Fibroblast of the conjunctiva (primary cell): ENCODE data around the gene JDP2.

Source experiments
- DNase-seq: peaks from one replicate; pipeline ENCODE4 v3.0.0-alpha.2; 2010; ENCODE audit warnings: low read depth

The JDP2 gene

GRCh38 chr14:75437201-75438143, 9.7 kb downstream of the JDP2 start:
- no peak for DNase-seq

GRCh38 chr14:75438486-75439080, 10.8 kb downstream of the JDP2 start:
- DNase-seq: no peak

- DNase-seq: no peak
These were observed 12.2 kb downstream of the JDP2 start for GRCh38 chr14:75439989-75440388.

GRCh38 chr14:75440733-75441477, 13.1 kb downstream of the JDP2 start:
- peak; percentile 88 for DNase-seq

GRCh38 chr14:75441728-75442127, 13.9 kb downstream of the JDP2 start:
- DNase-seq: no peak

- no peak for DNase-seq
These were observed 14.3 kb downstream of the JDP2 start for GRCh38 chr14:75442166-75442565.

GRCh38 chr14:75442642-75443041, 14.8 kb downstream of the JDP2 start:
- DNase-seq: no peak

- DNase-seq: no peak
These were observed 15.6 kb downstream of the JDP2 start for GRCh38 chr14:75443203-75443969.

GRCh38 chr14:75445236-75445635, 17.4 kb downstream of the JDP2 start:
- no peak for DNase-seq

- no peak for DNase-seq
These were observed 18.1 kb downstream of the JDP2 start for GRCh38 chr14:75445963-75446362.

- no peak for DNase-seq
These were observed 18.6 kb downstream of the JDP2 start for GRCh38 chr14:75446447-75446846.

- DNase-seq: peak; percentile 39
These were observed 20.4 kb downstream of the JDP2 start for GRCh38 chr14:75448209-75448608.

- DNase-seq: no peak
These were observed 21.2 kb downstream of the JDP2 start for GRCh38 chr14:75449036-75449435.

- DNase-seq: no peak
These were observed 21.9 kb downstream of the JDP2 start for GRCh38 chr14:75449696-75450095.

GRCh38 chr14:75450381-75451276, 22.8 kb downstream of the JDP2 start:
- DNase-seq: no peak

GRCh38 chr14:75452324-75452723, 24.5 kb downstream of the JDP2 start:
- DNase-seq: no peak

GRCh38 chr14:75452900-75453816, 25.3 kb downstream of the JDP2 start:
- peak; percentile 88 for DNase-seq

GRCh38 chr14:75453817-75454434, 26.1 kb downstream of the JDP2 start:
- DNase-seq: no peak

GRCh38 chr14:75454963-75455546, 27.2 kb downstream of the JDP2 start:
- peak; percentile 22 for DNase-seq
